GM21717 (cell line): Measurements from ENCODE around the gene FAM20C.
"Not testable (repeated sequence)": the region's sequence is repeated elsewhere in the genome, so short reads cannot be mapped to it uniquely, and the experiment has no call there.

Experiments used
- ATAC-seq: cut with Tn5 transposase; IDR thresholded peaks from one replicate; pipeline ENCODE4 v1.9.1; 2021; ENCODE audit warnings: mild to moderate bottlenecking, moderate library complexity; ENCODE audit not compliant: unreplicated experiment

FAM20C gene

GRCh38 chr7:171912-172515, 20.4 kb upstream of the FAM20C start:
- no peak for ATAC-seq

DNA sequence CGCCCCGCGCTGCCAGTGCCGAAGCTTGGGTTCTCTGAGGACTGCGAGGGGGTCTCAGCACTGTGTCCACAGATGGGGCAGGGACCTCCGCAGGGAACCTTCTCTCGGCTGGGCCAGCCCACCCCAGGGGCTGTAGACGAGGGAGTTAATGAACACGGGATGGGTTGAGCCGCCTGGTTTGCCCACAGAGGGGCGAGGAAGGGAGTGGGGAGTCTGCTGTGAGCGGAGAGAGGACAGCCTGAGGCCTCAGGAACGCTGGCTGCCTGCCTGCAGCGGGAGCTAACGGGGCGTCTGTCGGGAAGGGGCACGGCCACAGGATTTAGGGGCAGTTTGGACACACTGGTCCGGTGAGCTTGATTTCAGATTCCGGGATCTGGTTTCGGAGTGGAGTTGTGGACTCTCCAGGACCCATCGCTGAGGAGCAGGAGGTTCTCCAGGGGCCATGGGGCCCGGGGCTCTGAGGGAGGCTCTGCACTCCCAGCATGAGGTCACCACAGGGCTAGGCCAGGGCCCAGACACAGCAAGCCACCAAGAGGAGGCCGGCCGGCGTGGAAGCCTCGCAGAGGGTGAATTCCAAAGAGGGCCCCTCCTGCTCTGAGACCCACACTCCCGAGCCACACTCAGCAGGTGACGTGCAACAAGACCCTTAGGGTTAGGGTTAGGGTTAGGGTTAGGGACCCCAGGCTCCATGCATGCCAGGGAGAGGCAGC, 19.0 kb upstream of the FAM20C start:
- no peak for ATAC-seq

GRCh38 chr7:174716-175115, 17.7 kb upstream of the FAM20C start:
- no peak for ATAC-seq

- ATAC-seq, result no peak
Observed at GRCh38 chr7:175955-176354, 16.4 kb upstream of the FAM20C start.

DNA sequence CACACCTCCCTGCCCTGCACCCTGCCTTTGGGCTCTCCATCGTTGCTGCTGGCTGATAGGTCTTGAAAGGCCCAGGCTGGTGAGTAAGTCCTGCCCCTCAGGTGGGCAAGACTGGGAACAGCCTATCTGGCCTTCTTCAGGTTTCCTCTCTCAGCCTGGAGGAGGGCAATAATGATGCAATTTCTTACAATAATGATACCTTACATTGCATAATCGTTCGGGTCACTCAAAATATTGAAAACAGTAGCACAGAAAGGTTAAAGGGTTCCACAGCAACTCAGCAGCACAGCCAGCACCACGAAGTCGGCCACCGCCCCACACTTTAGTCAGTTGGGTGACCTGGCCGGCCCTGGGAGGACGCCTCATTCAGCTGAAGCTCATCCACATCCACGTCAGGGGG, 16.0 kb upstream of the FAM20C start:
- ATAC-seq, result no peak

DNA sequence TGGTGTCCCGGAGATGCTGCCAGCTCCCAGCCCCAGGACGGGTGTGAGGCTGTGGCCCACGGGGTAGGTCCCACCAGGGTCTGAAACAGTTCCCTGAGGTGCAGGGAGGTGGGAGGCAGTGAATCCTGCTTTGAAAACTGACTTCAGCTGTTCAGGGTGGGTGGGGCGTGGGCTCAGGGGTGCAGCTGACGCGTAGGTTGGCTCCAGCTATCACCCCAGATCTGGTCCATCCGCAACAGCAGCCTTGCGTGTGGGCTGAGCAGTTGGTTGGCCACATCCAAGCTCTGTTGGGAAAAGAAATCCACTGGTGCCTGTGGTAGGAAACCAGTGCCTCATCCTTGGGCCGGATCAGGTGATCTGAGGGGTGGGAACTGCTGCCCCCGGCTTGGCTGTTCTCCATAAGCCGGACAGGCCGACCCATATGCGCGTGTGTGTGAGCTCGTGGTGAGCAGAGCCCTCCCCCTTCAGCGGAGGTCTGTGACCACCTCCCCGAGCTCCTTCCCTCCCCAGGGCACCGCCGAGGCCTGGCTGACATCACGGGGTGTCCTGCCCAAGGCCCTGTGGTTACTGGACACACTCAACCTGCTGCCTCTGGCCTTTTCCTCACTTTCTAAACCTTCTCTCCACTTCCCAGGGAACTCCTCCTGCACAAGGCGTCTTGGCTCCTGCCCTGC, 15.4 kb upstream of the FAM20C start:
- ATAC-seq, result no peak

DNA sequence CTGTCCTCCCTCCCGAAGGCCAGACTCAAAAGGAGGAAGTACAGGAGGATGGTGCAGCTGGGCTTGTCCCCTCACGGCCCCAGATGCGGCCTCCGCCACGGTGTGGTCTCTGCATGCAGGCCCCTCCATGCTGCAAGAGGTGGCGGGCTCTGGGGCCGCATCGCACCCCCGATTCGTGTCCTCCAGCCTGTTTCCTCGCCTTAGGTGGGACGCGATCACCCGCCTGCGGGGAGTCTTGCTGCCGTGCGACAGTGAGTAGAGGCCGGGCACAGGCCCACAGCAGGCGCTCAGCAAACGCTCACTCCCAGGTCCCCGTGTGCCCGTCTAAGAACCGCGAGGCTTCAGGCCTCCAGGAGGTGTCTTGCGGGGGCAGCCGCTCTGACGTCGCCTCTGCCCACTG, 13.9 kb upstream of the FAM20C start:
- ATAC-seq, result no peak

- no peak for ATAC-seq
Observed at GRCh38 chr7:179209-179681, 13.1 kb upstream of the FAM20C start.

DNA sequence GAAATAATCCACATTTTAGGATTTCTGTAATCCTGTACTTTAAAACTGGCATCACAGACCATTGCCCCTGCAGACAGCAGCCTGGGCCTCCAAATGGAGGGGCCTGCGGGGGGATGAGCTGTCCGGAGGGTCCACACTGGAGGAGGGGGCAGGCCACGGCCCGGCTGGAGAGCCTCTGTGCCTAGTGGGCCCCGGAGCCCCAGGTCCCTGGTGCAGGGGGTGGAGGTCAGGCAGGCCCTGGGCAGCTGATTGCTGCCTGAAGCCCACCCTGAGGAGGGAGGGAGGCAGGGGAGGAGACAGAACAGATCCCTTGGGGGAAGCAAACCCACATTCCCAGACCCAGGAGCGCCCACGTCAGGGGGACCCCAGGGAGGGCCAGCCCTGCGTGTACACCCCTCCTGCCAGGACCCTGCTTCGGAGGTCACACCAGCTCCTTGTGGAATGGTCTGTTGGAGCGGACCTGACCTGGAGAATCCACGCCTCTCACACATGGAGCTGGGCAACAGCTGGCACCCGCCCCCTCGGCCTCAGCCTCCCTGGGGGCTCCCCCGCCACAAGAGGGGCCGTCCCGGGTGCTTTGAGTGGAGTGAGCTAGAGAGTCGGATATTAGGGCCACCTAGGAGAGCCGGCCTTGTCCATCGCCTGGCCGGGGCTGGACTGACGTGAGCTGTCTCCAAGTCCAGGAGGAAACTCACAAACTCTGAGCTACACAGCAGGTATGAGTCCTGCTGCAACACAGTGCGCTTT, 12.2 kb upstream of the FAM20C start:
- ATAC-seq, result no peak

DNA sequence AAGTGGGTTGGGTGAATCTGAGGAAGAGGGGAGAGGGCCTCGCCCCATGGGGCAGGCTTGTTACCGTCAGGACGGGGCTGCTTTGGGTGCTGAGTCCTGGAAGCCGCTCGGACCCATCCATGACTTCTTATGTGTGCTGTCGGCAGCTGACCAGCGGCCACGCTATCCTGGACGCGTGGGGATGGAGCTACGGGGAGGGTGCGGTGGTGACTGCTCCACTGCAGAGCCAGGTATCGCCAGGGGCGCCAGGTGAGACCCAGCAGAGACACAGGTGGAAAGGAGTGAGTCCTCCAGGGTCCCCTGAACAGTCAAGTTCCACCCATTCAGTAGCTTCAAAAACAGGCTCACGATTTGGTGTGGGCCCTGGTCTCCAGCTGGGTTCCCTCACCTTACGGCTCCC, 10.6 kb upstream of the FAM20C start:
- no peak for ATAC-seq

GRCh38 chr7:182502-182901, 9.9 kb upstream of the FAM20C start:
- not testable (repeated sequence) for ATAC-seq

DNA sequence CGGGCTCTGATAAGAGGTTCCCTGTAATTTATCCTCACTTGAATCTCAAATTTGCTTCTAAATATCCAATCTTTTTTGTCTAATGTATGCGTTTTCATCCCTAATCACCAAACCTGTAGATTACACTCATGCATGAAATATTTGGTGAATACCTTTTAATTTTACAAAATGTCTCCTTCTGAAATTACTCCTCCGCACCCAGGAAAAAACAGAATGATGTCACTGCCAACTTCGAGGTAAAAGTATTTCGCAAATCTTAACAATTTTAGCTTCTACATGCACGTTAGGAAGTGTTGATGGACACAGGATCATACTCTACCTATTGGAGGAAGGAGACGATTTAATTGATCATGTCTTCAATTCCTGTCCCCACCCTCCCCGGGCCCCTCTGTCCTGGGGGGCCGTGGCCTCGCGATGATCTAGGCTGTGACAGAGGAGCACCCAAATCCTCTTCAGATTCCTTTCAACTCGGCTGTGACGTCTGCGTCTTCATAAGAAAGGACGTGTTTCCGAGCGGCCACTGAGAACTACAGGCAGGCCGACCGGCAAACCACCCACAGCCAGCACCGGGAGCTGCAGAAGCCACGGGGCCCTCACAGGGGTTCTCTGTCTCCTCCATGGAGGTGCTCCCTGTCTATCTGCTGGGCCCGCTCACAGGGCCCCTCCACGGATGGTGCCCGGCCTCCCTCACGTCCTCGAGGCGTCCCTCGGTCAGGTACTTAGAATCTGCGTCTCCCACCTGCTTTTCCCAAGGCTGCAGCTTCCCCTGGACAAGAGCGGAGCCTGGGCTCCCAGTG, 8.7 kb upstream of the FAM20C start:
- no peak for ATAC-seq

GRCh38 chr7:184294-185264, 7.8 kb upstream of the FAM20C start:
- ATAC-seq, result no peak

DNA sequence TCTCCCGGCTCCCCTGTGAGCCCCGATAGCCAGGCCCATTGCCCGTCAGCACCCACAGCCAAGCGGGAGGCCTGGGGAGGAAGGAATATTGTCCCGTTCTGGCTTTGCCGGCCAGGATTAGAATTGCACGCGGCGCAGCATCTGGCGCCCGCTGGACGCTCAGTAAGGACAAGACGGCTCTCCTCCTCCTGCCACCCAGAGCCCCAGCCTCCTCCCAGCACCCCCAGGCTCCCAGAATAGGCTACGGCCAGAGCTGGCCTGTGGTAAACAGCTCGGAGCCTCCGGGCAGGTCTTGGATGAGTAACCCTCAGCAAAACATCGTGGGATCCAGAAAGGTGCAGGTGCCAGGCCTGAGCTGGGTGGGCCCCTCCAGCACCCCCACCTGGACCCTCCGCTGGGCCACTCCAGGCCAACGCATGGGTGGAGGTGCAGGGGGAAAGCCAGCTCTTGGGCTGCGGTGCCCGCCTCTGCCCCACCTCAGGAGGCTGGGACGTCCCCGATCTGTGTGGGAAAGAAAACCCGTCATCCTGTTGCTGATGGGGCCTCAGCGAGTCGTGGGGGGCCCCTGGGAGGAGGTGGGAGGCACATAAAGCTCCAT, 5.8 kb upstream of the FAM20C start:
- no peak for ATAC-seq

DNA sequence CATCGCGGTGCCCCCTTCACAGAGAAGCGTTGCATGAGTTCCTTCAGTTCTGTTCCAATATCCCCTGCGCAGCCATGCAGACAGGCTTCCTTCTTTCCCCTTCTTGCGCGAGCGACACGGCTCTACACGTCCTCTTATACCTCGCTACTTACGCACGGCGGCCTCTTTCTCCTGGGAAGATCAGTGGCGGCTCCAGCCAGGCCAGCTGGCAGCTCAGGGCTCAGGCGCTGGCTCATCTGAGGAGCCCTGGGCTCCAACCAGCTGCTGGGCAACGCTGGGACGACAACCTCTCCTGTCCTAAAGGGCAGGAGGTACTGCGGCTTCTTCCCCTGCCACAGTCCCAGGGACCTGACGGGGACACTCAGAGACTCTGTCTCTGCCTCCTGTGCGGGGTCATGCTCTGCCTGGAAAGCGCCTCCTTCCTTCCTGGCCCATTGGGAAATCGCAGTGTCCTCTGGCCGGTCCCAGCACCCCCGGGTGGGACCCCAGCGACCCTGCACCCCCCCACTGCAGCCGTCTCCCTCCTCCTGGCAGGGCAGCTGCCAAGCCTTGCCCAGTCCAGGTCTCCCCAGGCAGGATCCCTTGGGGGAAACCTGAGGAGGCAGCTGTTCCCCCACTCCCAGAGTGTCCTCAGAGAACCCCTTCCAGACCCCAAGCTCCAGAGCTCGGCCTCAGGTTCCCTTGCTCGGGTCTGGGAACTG, 5.0 kb upstream of the FAM20C start:
- no peak for ATAC-seq

DNA sequence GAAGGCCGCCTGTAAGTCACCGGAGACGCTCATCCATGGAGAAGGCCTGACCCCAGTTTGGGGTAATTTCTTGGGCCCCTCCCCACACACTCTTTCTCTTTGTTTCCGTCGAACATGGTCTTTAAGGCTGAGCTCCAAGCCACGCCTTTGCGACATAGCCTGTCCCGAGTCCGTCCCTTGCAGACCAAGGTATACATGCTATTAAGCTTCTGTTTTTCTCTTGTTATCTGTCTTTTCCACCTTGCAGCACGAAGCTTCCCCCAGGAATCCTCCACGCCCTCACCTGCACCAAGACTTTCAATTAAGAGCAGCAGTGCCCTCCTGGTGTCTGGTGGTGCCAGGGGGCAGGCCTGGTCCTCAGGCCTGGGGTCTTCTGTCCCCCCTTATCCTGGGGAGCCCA, 4.2 kb upstream of the FAM20C start:
- no peak for ATAC-seq

DNA sequence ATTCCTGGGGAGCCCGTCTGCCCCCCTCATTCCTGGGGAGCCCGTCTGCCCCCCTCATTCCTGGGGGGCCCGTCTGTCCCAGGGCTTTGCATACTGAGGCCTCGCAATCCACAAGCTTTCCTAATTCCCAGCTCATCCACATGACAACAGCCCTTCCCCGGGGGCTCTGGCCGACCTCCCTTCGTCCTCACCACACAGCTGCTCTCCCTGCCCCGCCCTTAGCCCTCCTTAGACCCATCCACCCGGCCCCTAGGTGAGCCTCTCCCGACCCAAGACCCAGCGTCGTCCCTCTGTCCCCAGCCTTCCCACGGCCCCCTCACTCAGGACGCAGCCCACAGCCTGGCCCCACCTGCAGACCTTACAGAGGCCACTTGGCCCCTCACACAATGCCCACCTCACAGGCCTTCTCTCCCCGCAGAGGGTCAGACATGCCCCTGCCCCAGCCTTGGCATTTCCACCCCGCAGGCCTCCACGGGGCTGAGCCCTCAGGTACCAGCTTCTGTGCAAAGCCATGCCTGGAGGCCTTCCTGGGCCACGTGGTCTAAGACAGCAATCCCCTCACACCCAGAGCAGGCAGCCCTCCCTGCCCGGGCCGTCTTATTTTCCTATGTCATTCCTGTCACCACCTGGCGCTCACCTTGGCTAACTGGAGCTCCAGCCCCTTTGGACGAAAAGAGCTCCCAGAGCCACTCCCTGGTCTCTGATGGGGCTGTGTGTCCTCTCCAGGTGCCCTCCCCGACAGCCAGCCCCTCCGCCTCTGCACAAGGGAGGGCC, 3.5 kb upstream of the FAM20C start:
- no peak for ATAC-seq

DNA sequence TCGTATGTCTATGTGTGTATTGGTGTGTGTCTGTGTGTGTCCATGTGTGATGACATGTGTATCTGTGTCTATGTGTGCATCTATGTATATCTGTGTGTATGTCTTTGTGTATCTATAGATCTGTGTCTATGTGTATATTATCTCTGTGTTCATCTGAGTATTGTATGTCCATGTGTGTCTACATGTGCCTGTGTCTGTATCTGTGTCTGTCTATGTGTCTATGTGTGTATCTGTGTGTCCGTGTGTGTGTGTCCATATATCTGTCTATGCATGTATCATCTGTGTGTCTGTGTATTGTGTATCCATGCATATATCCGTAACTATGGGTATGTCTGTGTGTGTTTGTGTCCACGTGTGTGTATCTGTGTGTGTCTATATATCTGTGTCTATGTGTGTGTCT, 2.7 kb upstream of the FAM20C start:
- ATAC-seq, result no peak
